ENCODE results near the gene CAPN10.

DNA sequence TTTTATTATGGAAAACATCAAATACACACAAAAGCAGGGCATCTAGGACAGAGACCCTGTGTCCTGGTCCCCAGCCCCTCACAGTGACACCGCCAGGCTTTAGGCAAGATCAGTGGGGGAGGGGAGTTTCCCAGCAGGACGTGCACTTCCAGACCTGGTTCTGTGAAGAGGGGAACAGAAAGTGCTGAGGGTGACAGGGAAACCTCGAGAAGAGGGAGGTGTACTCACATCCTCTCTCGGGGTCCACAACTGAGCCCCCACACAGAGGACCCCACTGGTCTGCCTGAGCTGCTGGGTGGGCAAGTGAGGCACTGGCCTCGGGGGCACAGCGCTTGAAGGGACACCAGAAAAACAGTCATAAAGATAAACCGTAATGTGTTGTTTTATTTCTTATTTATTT, 34.3 kb downstream of the CAPN10 start:
- TF ChIP-seq, protein P1, sequence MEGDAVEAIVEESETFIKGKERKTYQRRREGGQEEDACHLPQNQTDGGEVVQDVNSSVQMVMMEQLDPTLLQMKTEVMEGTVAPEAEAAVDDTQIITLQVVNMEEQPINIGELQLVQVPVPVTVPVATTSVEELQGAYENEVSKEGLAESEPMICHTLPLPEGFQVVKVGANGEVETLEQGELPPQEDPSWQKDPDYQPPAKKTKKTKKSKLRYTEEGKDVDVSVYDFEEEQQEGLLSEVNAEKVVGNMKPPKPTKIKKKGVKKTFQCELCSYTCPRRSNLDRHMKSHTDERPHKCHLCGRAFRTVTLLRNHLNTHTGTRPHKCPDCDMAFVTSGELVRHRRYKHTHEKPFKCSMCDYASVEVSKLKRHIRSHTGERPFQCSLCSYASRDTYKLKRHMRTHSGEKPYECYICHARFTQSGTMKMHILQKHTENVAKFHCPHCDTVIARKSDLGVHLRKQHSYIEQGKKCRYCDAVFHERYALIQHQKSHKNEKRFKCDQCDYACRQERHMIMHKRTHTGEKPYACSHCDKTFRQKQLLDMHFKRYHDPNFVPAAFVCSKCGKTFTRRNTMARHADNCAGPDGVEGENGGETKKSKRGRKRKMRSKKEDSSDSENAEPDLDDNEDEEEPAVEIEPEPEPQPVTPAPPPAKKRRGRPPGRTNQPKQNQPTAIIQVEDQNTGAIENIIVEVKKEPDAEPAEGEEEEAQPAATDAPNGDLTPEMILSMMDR (IDR thresholded peaks at IDR 0.05; ENCODE audit: insufficient read depth, low read length) = no peak
- TF ChIP-seq REST (IDR thresholded peaks at IDR 0.05; ENCODE audit: insufficient replicate concordance, low read depth) (no peak), SPI1 (IDR thresholded peaks at IDR 0.05; ENCODE audit: borderline replicate concordance, low read depth) (no peak)

Measured in HL-60 (cell line).